ENCODE data around the gene DDX50.

- TF ChIP-seq CTCF (IDR thresholded peaks at IDR 0.05; ENCODE audit: insufficient read depth, low read length, poor library complexity, severe bottlenecking): no peak
- TF ChIP-seq EZH2phosphoT487 (conservative IDR thresholded peaks at IDR 0.05; ENCODE audit: low read length): no peak
Measured at GRCh38 chr10:68901105-68901927, at the start of gene DDX50.
